HG02981 (cell line): ENCODE data around the gene SLC2A10.

Experiments
- ATAC-seq: cut with Tn5 transposase; IDR thresholded peaks from one replicate; pipeline ENCODE4 v1.9.1; 2021; ENCODE audit warnings: mild to moderate bottlenecking, moderate library complexity; ENCODE audit not compliant: unreplicated experiment

Gene SLC2A10

DNA sequence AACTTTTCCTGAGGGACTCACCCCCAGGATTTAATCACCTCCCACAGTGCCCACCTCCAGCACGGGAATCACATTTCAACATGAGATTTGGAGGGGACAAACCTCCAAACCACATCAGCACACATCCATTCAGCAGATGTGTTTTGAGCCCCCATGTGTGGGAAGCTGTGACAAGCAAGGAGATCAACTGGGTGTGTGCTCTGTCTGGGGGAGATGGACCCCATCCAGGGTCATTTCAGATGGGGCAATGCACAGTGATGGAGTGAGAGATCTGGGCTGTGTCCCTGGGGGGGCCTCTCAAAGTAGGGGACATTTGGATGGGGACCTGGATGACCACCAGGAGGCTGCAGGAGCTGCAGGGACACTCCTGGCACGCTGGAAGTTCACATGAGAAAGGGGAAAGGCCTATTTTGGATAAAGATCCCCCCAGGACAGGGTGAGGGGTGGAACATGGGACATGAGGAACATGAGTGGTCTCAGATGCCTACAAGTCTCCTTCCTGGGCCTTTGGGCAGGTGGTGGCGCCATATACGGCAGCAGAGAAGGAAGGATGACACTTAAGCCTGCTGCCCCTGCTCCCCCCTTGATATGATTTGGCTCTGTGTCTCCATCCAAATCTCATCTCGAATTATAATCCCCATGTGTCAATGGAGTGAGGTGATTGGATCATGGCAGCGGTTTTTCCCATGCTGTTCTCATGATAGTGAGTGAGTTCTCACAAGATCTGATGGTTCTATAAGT is 49.6 kb downstream of the SLC2A10 start:
- no peak for ATAC-seq

GRCh38 chr20:46761566-46761965 is 52.1 kb downstream of the SLC2A10 start:
- no peak for ATAC-seq

- ATAC-seq, result no peak
Measured at GRCh38 chr20:46764068-46764467, 54.6 kb downstream of the SLC2A10 start.

GRCh38 chr20:46765506-46766120 is 56.2 kb downstream of the SLC2A10 start:
- ATAC-seq, result no peak

- ATAC-seq, result no peak
Measured at GRCh38 chr20:46767127-46767761, 57.8 kb downstream of the SLC2A10 start.

DNA sequence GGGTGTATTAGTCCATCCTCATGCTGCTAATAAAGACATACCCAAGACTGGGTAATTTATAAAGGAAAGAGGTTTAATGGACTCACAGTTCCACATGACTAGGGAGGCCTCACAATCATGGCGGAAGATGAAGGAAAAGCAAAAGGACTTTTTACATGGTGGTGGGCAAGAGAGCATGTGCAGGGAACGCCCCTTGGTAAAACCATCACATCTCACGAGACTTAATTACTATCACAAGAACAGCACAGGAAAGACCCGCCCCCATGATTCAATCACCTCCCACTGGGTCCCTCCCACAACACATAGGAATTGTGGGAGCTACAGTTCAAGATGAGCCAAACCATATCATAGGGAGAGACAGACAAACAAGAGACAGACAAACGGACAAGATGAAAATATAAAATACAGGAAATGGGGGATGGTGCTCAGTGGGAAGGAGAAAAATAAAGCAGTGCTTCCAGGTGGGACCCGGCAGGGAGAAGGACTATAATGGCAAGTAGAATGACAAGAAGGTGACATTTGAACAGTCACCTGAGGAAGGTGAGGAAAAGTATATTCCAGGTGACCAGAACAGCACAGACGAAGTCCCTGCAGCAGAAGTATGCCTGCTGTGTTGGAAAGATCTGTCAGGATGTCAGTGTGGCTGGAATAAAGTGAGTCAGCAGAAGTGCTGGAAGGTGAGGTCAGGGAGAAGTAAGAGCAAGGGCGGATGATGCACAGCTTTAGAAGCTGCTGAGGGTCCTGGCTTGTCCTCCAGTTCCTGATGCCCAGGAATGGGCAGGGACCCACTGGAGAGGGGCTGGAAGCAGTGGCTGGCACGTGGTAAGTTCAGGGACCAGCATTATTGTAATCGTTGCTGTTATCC is 61.1 kb downstream of the SLC2A10 start:
- ATAC-seq, result no peak

DNA sequence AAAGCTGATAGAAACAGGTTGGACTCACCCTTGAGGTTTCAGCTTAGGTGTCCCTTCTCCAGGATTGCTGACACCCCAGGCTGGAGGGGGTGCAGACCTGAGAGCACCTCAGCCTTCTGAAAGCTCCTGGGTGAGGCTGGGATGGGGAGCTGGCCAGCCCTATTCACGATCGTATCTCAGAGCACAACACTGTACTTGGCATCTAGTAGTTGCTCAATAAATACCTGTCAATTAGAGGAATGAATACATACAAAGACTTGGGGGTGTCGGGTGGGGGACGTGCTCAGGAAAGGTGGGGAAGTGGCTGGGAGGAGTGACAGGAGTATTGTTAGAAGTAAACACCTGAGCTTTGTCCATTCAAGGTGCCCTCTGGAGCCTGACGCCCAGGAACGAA is 61.7 kb downstream of the SLC2A10 start:
- no peak for ATAC-seq

GRCh38 chr20:46772901-46773300 is 63.5 kb downstream of the SLC2A10 start:
- ATAC-seq, result no peak

GRCh38 chr20:46773680-46774079 is 64.2 kb downstream of the SLC2A10 start:
- ATAC-seq, result no peak

GRCh38 chr20:46774236-46774635 is 64.8 kb downstream of the SLC2A10 start:
- no peak for ATAC-seq

DNA sequence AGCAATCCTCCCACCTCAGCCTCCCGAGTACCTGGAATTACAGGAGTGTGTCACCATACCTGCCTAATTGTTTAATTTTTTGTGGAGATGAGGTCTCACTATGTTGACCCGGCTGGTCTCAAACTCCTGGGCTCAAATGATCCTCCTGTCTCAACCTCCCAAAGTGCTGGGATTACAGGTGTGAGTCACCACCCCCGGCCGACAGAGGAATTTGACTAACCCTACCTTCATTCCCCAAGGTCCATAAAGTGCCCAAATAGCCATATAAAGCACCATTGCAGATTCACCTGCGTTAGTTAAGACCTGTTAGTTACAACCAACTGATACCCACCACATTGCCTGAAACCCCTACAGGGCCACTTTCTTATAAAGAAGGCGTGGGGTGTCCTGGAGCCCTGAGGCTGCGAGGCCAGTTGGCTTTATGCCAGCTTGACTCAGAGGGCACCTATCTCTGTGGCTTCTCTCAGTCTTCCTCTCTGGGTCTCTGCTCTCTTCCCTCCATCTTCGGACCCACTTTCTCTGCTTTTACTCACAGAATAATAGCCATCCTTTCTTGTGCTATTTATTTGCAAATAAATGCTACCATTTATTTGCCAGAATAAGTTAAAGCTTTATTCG is 65.6 kb downstream of the SLC2A10 start:
- ATAC-seq, result no peak

- ATAC-seq, result no peak
Measured at GRCh38 chr20:46775806-46776205, 66.4 kb downstream of the SLC2A10 start.

DNA sequence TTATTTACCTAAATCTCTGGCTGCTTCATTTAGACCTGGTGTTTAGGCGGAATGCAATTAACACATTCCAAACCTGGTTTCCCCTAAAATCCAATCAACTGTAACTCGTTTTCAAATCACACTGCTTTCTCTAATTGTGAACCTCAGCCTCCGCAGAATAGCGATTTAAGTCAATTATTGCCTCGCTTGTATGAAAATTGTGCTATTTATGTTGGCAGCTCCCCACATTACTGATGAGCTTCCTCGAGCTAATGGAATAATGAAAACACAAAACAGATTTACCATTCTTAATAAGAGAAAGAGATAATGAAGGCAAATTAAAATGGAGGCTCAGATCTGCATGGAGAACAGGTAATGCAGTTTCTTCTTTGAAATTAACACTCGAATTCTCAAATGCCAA is 67.9 kb downstream of the SLC2A10 start:
- no peak for ATAC-seq

- no peak for ATAC-seq
Measured at GRCh38 chr20:46779831-46780230, 70.4 kb downstream of the SLC2A10 start.

GRCh38 chr20:46784436-46785127 is 75.1 kb downstream of the SLC2A10 start:
- no peak for ATAC-seq
